ENCODE data around the gene ANTXRL.

DNA sequence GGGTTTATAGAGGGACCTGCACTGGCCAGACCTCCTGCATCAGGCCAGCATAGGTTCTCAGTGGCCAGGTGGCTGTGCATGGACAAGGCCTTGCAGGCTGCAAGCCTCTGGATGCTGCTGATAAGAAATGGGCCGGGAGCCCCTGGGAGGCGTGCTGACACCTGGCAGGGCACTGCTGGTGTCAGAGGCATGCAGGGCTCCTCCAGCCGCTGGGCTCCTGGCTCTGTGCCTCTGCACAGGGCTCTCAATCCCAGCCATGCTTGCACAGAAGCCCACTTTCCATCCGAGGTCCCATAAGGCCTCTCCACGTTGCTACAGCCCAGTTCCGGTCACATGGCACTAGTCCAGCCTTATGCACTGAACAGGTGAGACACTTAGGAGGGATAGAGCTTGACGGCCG, 27.3 kb downstream of the ANTXRL start:
- TF ChIP-seq EZH2 (IDR thresholded peaks at IDR 0.05; ENCODE audit: borderline replicate concordance, low read length), result no peak
- TF ChIP-seq, protein P1, sequence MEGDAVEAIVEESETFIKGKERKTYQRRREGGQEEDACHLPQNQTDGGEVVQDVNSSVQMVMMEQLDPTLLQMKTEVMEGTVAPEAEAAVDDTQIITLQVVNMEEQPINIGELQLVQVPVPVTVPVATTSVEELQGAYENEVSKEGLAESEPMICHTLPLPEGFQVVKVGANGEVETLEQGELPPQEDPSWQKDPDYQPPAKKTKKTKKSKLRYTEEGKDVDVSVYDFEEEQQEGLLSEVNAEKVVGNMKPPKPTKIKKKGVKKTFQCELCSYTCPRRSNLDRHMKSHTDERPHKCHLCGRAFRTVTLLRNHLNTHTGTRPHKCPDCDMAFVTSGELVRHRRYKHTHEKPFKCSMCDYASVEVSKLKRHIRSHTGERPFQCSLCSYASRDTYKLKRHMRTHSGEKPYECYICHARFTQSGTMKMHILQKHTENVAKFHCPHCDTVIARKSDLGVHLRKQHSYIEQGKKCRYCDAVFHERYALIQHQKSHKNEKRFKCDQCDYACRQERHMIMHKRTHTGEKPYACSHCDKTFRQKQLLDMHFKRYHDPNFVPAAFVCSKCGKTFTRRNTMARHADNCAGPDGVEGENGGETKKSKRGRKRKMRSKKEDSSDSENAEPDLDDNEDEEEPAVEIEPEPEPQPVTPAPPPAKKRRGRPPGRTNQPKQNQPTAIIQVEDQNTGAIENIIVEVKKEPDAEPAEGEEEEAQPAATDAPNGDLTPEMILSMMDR (conservative IDR thresholded peaks at IDR 0.05 in 1 of 2, IDR thresholded peaks at IDR 0.05 in 1 of 2; ENCODE audit: extremely low read depth in 1 of 2, insufficient read depth in 1 of 2, low read depth in 1 of 2, low read length in 2 of 2), result no peak
